Aorta (tissue), 5 donors: ENCODE data around the gene CLDN14. TPM values are rescaled to one million over a fixed set of nuclear protein-coding genes. Genes with fewer than 3 reads are reported as not detected.

Experiments
- ATAC-seq: fragments of 200-7000 bp; cut with Tn5 transposase; one replicate; pipeline ENCODE4 v1.9.1; 2022; ENCODE audit warnings: moderate library complexity; ENCODE audit not compliant: low FRiP score
- DNase-seq, 2 donors: peaks; one replicate each; pipeline ENCODE4 v3.0.0-alpha.2; 2020
- H3K27ac ChIP-seq, 2 donors: one replicate each; pipeline ENCODE4 v1.5.1; 2013; ENCODE audit warnings: low read length in 2 of 2, mild to moderate bottlenecking in 2 of 2, moderate library complexity in 2 of 2, control low read depth in 1 of 2, inconsistent platforms in 1 of 2, low read depth in 1 of 2
- H3K27me3 ChIP-seq, 2 donors: one replicate each; pipeline ENCODE4 v1.6.1; 2013; ENCODE audit warnings: control low read depth in 1 of 2, low read length in 1 of 2, mild to moderate bottlenecking in 1 of 2, moderate library complexity in 1 of 2; ENCODE audit not compliant: insufficient read depth in 2 of 2, control insufficient read depth in 1 of 2
- H3K36me3 ChIP-seq, 2 donors: one replicate each; pipeline ENCODE4 v1.6.1; 2013; ENCODE audit warnings: control low read depth in 1 of 2, low read length in 1 of 2, mild to moderate bottlenecking in 1 of 2; ENCODE audit not compliant: insufficient read depth in 2 of 2, control insufficient read depth in 1 of 2
- H3K4me1 ChIP-seq, 2 donors: one replicate each; pipeline ENCODE4 v1.6.1; 2013; ENCODE audit warnings: low read length in 2 of 2, control low read depth in 1 of 2, mild to moderate bottlenecking in 1 of 2, moderate library complexity in 1 of 2; ENCODE audit not compliant: insufficient read depth in 2 of 2, control insufficient read depth in 1 of 2
- H3K4me3 ChIP-seq, 2 donors: one replicate each; pipeline ENCODE4 v1.5.1; 2013; ENCODE audit warnings: low read length in 2 of 2, control low read depth in 1 of 2, mild to moderate bottlenecking in 1 of 2
- H3K9me3 ChIP-seq: one replicate; pipeline ENCODE4 v1.6.1; 2013; ENCODE audit warnings: mild to moderate bottlenecking, low read length; ENCODE audit not compliant: control insufficient read depth
- WGBS, 2 donors: extraction: QIAGEN DNeasy Blood & Tissue Kit; methylation state at CpG; one replicate each; pipeline ENCODE4 v1.1.7; 2013; 5-methylcytosine and 5-hydroxymethylcytosine counted together
- intact Hi-C, 2 donors: fragments of 100-400 bp; cut with DNase I; formaldehyde crosslinking; loops; one replicate each; pipeline versions ENCODE4 v1.14.2 to v1.15.0; 2022
- long read RNA-seq, 2 donors: library from polyadenylated mRNA; unstranded; transcript quantifications; one replicate each; pipeline ENCODE4 v2.0.0, GENCODE V29; 2020 to 2021
- polyA plus RNA-seq, 2 donors: library from polyadenylated mRNA; stranded (reverse); fragments of 200-250 nt; gene quantifications; one replicate each; pipeline ENCODE4 v1.2.3, GENCODE V29; 2013
- total RNA-seq, 2 donors: library from RNA; stranded (reverse); fragmentation: NEBNext Ultra II Directional; extraction: Animal tissue kit (Norgen Biotek cat#: 25700); gene quantifications; one replicate each; pipeline ENCODE4 v1.2.1, GENCODE V29; 2021
- donor health status: healthy with polysubstance abuse.
- donor health status: Bipolar disorder and iron deficiency.
- donor health status: DM: no; HTN: no; CAD: no.
- donor health status: DM: no; HTN: no; CAD: no.
- donor health status: DM: yes; HTN: yes; CAD: no.

The CLDN14 gene
- total RNA-seq (under 1 TPM in 1 of 2 donors, not detected in 1; 0.42 TPM), polyA plus RNA-seq (under 1 TPM in 1 of 2 donors, not detected in 1; 0.33 TPM)
- long read RNA-seq, donor 1, partial matches to known transcripts: 0 of 3 reads
- long read RNA-seq, donor 1, other reads (novel, unspliced or antisense): 3 of 3 reads
- long read RNA-seq, donor 2, partial matches to known transcripts: 0 of 4 reads
- long read RNA-seq, donor 2, other reads (novel, unspliced or antisense): 3 of 4 reads

GRCh38 chr21:36479415-36480402 is at the start of gene CLDN14:
Gene CLDN14, minus strand, starts transcription at chr21:36480122. Its CDS starts 18,427 bp downstream, at chr21:36461695.
- intact Hi-C loops: no loop called here

GRCh38 chr21:36528716-36529115 is 48.8 kb upstream of the CLDN14 start:
- Histone ChIP-seq H3K4me3 (no peak overlapping the region), H3K27me3 (no peaks in the 10 kb centered on the region), H3K27ac (no peak overlapping the region), H3K4me1 (no peaks in the 10 kb centered on the region), H3K36me3 (no peaks in the 10 kb centered on the region), H3K9me3 (no peaks in the 10 kb centered on the region)
- no peak for DNase-seq
- intact Hi-C loops: no loop called here
- 87 to 88% methylated on average over 6 of the region's 6 CpGs for WGBS, 2 donors
- no peak for ATAC-seq

More at GRCh38 chr21:36479415-36480402, at the start of gene CLDN14:
- Histone ChIP-seq H3K36me3 (no peaks in the 10 kb centered on the region), H3K9me3 (no peaks in the 10 kb centered on the region), H3K27ac (no peak within 1 kb of the TSS), H3K4me3 (no peak within 1 kb of the TSS), H3K27me3 (no peaks in the 10 kb centered on the region), H3K4me1 (no peaks in the 10 kb centered on the region)
- ATAC-seq: peak; percentile 15
- 57 to 59% methylated on average over 25 of the region's 25 CpGs for WGBS, 2 donors
- no peak for DNase-seq

GRCh38 chr21:36527317-36527716 is 47.4 kb upstream of the CLDN14 start:
- Histone ChIP-seq H3K4me1 (no peaks in the 10 kb centered on the region), H3K9me3 (no peaks in the 10 kb centered on the region), H3K4me3 (no peak overlapping the region), H3K27ac (no peak overlapping the region), H3K36me3 (no peaks in the 10 kb centered on the region), H3K27me3 (no peaks in the 10 kb centered on the region)
- 72 to 80% methylated on average over 6 of the region's 6 CpGs for WGBS, 2 donors
- no peak for DNase-seq
- intact Hi-C loops: no loop called here
- no peak for ATAC-seq

GRCh38 chr21:36526104-36526503 is 46.2 kb upstream of the CLDN14 start:
- DNase-seq (no peak), ATAC-seq (no peak)
- Histone ChIP-seq H3K27me3 (no peaks in the 10 kb centered on the region), H3K4me1 (no peaks in the 10 kb centered on the region), H3K9me3 (no peaks in the 10 kb centered on the region), H3K36me3 (no peaks in the 10 kb centered on the region), H3K4me3 (no peak overlapping the region), H3K27ac (no peak overlapping the region)
- intact Hi-C loops: no loop called here
- 93 to 96% methylated on average over 4 of the region's 4 CpGs for WGBS, 2 donors

- intact Hi-C loops: no loop called here
- Histone ChIP-seq H3K36me3 (no peaks in the 10 kb centered on the region), H3K9me3 (no peaks in the 10 kb centered on the region), H3K4me3 (no peak overlapping the region), H3K27me3 (no peaks in the 10 kb centered on the region), H3K4me1 (no peaks in the 10 kb centered on the region), H3K27ac (no peak overlapping the region)
- DNase-seq: no peak
- 72 to 77% methylated on average over 6 to 9 of the region's 9 CpGs for WGBS, 2 donors
- ATAC-seq: no peak
Measured at GRCh38 chr21:36524477-36524876, 44.6 kb upstream of the CLDN14 start.

- no peaks in the 10 kb centered on the region for H3K27me3 ChIP-seq
- 76 to 77% methylated on average over 14 of the region's 14 CpGs for WGBS, 2 donors
- H3K9me3 ChIP-seq: no peaks in the 10 kb centered on the region
- H3K27ac ChIP-seq: no peak overlapping the region
- ATAC-seq (no peak), DNase-seq (no peak)
- H3K4me1 ChIP-seq: no peaks in the 10 kb centered on the region
- no peaks in the 10 kb centered on the region for H3K36me3 ChIP-seq
- intact Hi-C loops: no loop called here
- no peak overlapping the region for H3K4me3 ChIP-seq
Measured at GRCh38 chr21:36522219-36522808, 42.4 kb upstream of the CLDN14 start.

GRCh38 chr21:36518883-36519492 is 39.1 kb upstream of the CLDN14 start:
- no peak for ATAC-seq
- no peak for DNase-seq
- Histone ChIP-seq H3K9me3 (no peaks in the 10 kb centered on the region), H3K4me1 (no peaks in the 10 kb centered on the region), H3K27ac (no peak overlapping the region), H3K27me3 (no peaks in the 10 kb centered on the region), H3K4me3 (no peak overlapping the region), H3K36me3 (no peaks in the 10 kb centered on the region)
- WGBS, 2 donors: 87 to 89% methylated on average over 10 of the region's 10 CpGs
- intact Hi-C loops: no loop called here

- Histone ChIP-seq H3K9me3 (no peaks in the 10 kb centered on the region), H3K27me3 (no peaks in the 10 kb centered on the region), H3K4me1 (no peaks in the 10 kb centered on the region), H3K27ac (no peak overlapping the region), H3K36me3 (no peaks in the 10 kb centered on the region), H3K4me3 (no peak overlapping the region)
- intact Hi-C loops: no loop called here
- DNase-seq: no peak
- 75 to 83% methylated on average over 6 of the region's 6 CpGs for WGBS, 2 donors
- ATAC-seq: no peak
Measured at GRCh38 chr21:36517366-36518075, 37.6 kb upstream of the CLDN14 start.
